Neural cell (in vitro differentiated cells): Measurements from ENCODE around the gene MYOT. TPM values are rescaled to one million over a fixed set of nuclear protein-coding genes. Genes with fewer than 3 reads are reported as not detected.

Source experiments
- H2AFZ ChIP-seq: fragments of 200-600, 300-800 bp; sonication (generic), shearing (Covaris generic); 2 replicates; pipeline ENCODE4 v1.6.0; 2014; ENCODE audit warnings: low read depth, mild to moderate bottlenecking, antibody characterized with exemption, low read length, moderate library complexity
- H3F3A ChIP-seq: fragments of 200-600 bp; shearing (Covaris generic); 2 replicates; pipeline ENCODE4 v1.6.1; 2016; ENCODE audit warnings: mild to moderate bottlenecking, moderate library complexity, mixed read lengths, antibody characterized with exemption, low read length; ENCODE audit not compliant: insufficient read depth, poor library complexity, severe bottlenecking
- H3K27ac ChIP-seq: fragments of 200-600, 300-800 bp; sonication (generic), shearing (Covaris generic); 2 replicates; pipeline ENCODE4 v1.5.1; 2014; ENCODE audit warnings: mild to moderate bottlenecking, low read length, moderate library complexity
- H3K27me3 ChIP-seq: fragments of 300-800, 200-600 bp; sonication (generic), shearing (Covaris generic); 2 replicates; pipeline ENCODE4 v1.6.0; 2014; ENCODE audit warnings: mild to moderate bottlenecking, low read depth, low read length, moderate library complexity; ENCODE audit not compliant: insufficient read depth
- H3K36me3 ChIP-seq: fragments of 300-800, 200-600 bp; sonication (generic), shearing (Covaris generic); 2 replicates; pipeline ENCODE4 v1.5.1; 2014; ENCODE audit warnings: mild to moderate bottlenecking, antibody characterized with exemption, low read length, moderate library complexity; ENCODE audit not compliant: insufficient read depth
- H3K4me2 ChIP-seq: fragments of 300-800, 200-600 bp; sonication (generic), shearing (Covaris generic); 2 replicates; pipeline ENCODE4 v1.6.0; 2014; ENCODE audit warnings: mild to moderate bottlenecking, low read length
- H3K4me3 ChIP-seq: fragments of 300-800, 200-600 bp; sonication (generic), shearing (Covaris generic); 2 replicates; pipeline ENCODE4 v1.5.1; 2014; ENCODE audit warnings: mild to moderate bottlenecking, low read length, moderate library complexity
- H3K79me2 ChIP-seq: fragments of 200-600 bp; shearing (Covaris generic); replicated peaks from 2 replicates; pipeline ENCODE4 v1.6.0; 2014; ENCODE audit warnings: mild to moderate bottlenecking, low read length, moderate library complexity; ENCODE audit not compliant: insufficient read depth
- H3K9ac ChIP-seq: fragments of 300-800, 200-600 bp; sonication (generic), shearing (Covaris generic); 2 replicates; pipeline ENCODE4 v1.6.1; 2016; ENCODE audit warnings: mild to moderate bottlenecking, low read length, mixed read lengths
- H3K9me2 ChIP-seq: fragments of 200-600 bp; shearing (Covaris generic); 2 replicates; pipeline ENCODE4 v1.6.1; 2016; ENCODE audit warnings: mild to moderate bottlenecking, low read length, mixed read lengths; ENCODE audit not compliant: insufficient read depth
- H3K9me3 ChIP-seq: fragments of 200-600, 300-800 bp; sonication (generic), shearing (Covaris generic); 2 replicates; pipeline ENCODE4 v1.6.1; 2016; ENCODE audit warnings: mild to moderate bottlenecking, mixed run types, low read length, moderate library complexity, mixed read lengths
- H4K20me1 ChIP-seq: fragments of 200-600 bp; shearing (Covaris generic); 2 replicates; pipeline ENCODE4 v1.6.1; 2016; ENCODE audit warnings: mild to moderate bottlenecking, mixed run types; ENCODE audit not compliant: insufficient read depth
- EP300 ChIP-seq: fragments of 450-650 bp; conservative IDR thresholded peaks from 2 replicates; pipeline ENCODE4 v1.6.1; 2014; ENCODE audit warnings: antibody characterized with exemption, mild to moderate bottlenecking, moderate library complexity; ENCODE audit not compliant: poor library complexity, severe bottlenecking
- EZH2 ChIP-seq: fragments of 200-600, 300-800 bp; shearing (Covaris generic), sonication (generic); IDR thresholded peaks from 2 replicates; pipeline ENCODE4 v1.6.1; 2014; ENCODE audit warnings: antibody characterized with exemption, low read length, borderline replicate concordance, mild to moderate bottlenecking; ENCODE audit not compliant: insufficient read depth, poor library complexity, severe bottlenecking
- MXI1 ChIP-seq: fragments of 450-650 bp; conservative IDR thresholded peaks from 2 replicates; pipeline ENCODE4 v1.6.1; 2014; ENCODE audit warnings: antibody characterized with exemption, mild to moderate bottlenecking; ENCODE audit not compliant: poor library complexity, severe bottlenecking
- POLR2AphosphoS5 ChIP-seq: IDR thresholded peaks from 2 replicates; pipeline ENCODE4 v1.6.1; 2012
- RAD21 ChIP-seq: fragments of 450-650 bp; conservative IDR thresholded peaks from 2 replicates; pipeline ENCODE4 v1.6.1; 2014; ENCODE audit warnings: antibody characterized with exemption, mild to moderate bottlenecking, moderate library complexity
- SMC3 ChIP-seq: fragments of 450-650 bp; conservative IDR thresholded peaks from 2 replicates; pipeline ENCODE4 v1.6.1; 2014; ENCODE audit warnings: antibody characterized with exemption, mild to moderate bottlenecking, moderate library complexity; ENCODE audit not compliant: poor library complexity
- TAF1 ChIP-seq: IDR thresholded peaks from 2 replicates; pipeline ENCODE4 v1.6.1; 2012; ENCODE audit warnings: low read depth
- polyA plus RNA-seq: library from polyadenylated mRNA; depleted of rRNA; stranded (reverse); fragments of >200 nt; gene quantifications from 2 replicates; pipeline ENCODE4 v1.2.3, GENCODE V29; 2014
- TF ChIP-seq, protein P1 (sequence below): IDR thresholded peaks from 2 replicates; pipeline ENCODE4 v1.6.1; 2012; ENCODE audit warnings: borderline replicate concordance
- TF ChIP-seq, protein P2 (sequence below): fragments of 450-650 bp; IDR thresholded peaks from 2 replicates; pipeline ENCODE4 v1.5.1; 2014; ENCODE audit warnings: antibody characterized with exemption, mild to moderate bottlenecking, moderate library complexity; ENCODE audit not compliant: poor library complexity, severe bottlenecking

Gene MYOT
- polyA plus RNA-seq, 1 donor from 2014 or later, result not detected

GRCh38 chr5:137825165-137825564, 42.5 kb upstream of the MYOT start:
- no peak overlapping the region for H3K27ac ChIP-seq
- H4K20me1 ChIP-seq, result no peaks in the 10 kb centered on the region
- no peak overlapping the region for H3K9ac ChIP-seq
- no peaks in the 10 kb centered on the region for H3K9me2 ChIP-seq
- no peaks in the 10 kb centered on the region for H3K79me2 ChIP-seq
- H3K4me2 ChIP-seq, result no peak overlapping the region
- no peaks in the 10 kb centered on the region for H3F3A ChIP-seq
- H2AFZ ChIP-seq, result no peak overlapping the region
- H3K36me3 ChIP-seq, result no peaks in the 10 kb centered on the region
- TF ChIP-seq EP300, result no peak
- no peak for TF ChIP-seq SMC3
- TF ChIP-seq MXI1, result no peak
- TF ChIP-seq TAF1, result no peak
- TF ChIP-seq POLR2AphosphoS5, result no peak
- no peak for TF ChIP-seq RAD21
- TF ChIP-seq, protein P1, sequence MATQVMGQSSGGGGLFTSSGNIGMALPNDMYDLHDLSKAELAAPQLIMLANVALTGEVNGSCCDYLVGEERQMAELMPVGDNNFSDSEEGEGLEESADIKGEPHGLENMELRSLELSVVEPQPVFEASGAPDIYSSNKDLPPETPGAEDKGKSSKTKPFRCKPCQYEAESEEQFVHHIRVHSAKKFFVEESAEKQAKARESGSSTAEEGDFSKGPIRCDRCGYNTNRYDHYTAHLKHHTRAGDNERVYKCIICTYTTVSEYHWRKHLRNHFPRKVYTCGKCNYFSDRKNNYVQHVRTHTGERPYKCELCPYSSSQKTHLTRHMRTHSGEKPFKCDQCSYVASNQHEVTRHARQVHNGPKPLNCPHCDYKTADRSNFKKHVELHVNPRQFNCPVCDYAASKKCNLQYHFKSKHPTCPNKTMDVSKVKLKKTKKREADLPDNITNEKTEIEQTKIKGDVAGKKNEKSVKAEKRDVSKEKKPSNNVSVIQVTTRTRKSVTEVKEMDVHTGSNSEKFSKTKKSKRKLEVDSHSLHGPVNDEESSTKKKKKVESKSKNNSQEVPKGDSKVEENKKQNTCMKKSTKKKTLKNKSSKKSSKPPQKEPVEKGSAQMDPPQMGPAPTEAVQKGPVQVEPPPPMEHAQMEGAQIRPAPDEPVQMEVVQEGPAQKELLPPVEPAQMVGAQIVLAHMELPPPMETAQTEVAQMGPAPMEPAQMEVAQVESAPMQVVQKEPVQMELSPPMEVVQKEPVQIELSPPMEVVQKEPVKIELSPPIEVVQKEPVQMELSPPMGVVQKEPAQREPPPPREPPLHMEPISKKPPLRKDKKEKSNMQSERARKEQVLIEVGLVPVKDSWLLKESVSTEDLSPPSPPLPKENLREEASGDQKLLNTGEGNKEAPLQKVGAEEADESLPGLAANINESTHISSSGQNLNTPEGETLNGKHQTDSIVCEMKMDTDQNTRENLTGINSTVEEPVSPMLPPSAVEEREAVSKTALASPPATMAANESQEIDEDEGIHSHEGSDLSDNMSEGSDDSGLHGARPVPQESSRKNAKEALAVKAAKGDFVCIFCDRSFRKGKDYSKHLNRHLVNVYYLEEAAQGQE, result no peak
- TF ChIP-seq EZH2, result no peak
- TF ChIP-seq, protein P2, sequence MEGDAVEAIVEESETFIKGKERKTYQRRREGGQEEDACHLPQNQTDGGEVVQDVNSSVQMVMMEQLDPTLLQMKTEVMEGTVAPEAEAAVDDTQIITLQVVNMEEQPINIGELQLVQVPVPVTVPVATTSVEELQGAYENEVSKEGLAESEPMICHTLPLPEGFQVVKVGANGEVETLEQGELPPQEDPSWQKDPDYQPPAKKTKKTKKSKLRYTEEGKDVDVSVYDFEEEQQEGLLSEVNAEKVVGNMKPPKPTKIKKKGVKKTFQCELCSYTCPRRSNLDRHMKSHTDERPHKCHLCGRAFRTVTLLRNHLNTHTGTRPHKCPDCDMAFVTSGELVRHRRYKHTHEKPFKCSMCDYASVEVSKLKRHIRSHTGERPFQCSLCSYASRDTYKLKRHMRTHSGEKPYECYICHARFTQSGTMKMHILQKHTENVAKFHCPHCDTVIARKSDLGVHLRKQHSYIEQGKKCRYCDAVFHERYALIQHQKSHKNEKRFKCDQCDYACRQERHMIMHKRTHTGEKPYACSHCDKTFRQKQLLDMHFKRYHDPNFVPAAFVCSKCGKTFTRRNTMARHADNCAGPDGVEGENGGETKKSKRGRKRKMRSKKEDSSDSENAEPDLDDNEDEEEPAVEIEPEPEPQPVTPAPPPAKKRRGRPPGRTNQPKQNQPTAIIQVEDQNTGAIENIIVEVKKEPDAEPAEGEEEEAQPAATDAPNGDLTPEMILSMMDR, result no peak
- H3K9me3 ChIP-seq, result no peaks in the 10 kb centered on the region
- no peaks in the 10 kb centered on the region for H3K27me3 ChIP-seq
- H3K4me3 ChIP-seq, result no peak overlapping the region

DNA sequence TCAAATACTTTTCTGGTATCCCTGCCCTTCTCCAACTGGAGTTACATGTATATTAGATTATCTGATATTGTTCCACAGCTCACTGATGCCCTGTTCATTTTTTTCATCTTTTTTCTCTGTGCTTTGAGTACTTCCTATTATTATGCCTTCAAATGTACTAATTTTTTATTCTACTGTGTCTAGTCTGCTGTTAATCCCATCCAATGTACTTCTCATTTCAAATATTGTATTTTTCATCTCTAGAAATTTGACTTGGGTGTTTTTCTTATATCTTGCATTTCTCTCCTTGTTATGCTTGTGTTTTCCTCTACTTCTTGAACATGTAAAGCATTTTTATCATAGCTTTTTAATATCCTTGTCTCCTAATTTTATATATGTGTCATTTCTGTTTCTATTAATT, 41.6 kb upstream of the MYOT start:
- H4K20me1 ChIP-seq, result no peaks in the 10 kb centered on the region
- H3F3A ChIP-seq, result no peaks in the 10 kb centered on the region
- no peaks in the 10 kb centered on the region for H3K27me3 ChIP-seq
- TF ChIP-seq EZH2 (no peak), MXI1 (no peak), POLR2AphosphoS5 (no peak)
- TF ChIP-seq, protein P1, result no peak
- H3K27ac ChIP-seq, result no peak overlapping the region
- H3K9me3 ChIP-seq, result no peaks in the 10 kb centered on the region
- no peaks in the 10 kb centered on the region for H3K36me3 ChIP-seq
- no peak overlapping the region for H3K4me2 ChIP-seq
- no peaks in the 10 kb centered on the region for H3K9me2 ChIP-seq
- no peak overlapping the region for H3K9ac ChIP-seq
- H3K4me3 ChIP-seq, result no peak overlapping the region
- no peak overlapping the region for H2AFZ ChIP-seq
- H3K79me2 ChIP-seq, result no peaks in the 10 kb centered on the region
